CD4-positive, alpha-beta memory T cell (primary cell): ENCODE data around the gene PUM1. TPM values are rescaled to one million over a fixed set of nuclear protein-coding genes. Genes with fewer than 3 reads are reported as not detected.
"Not testable (repeated sequence)": the region's sequence is repeated elsewhere in the genome, so short reads cannot be mapped to it uniquely, and the experiment has no call there.

ENCODE experiments used
- CTCF ChIA-PET: fragments of 350-600 bp; sonication (Branson Sonifier 250); formaldehyde crosslinking; loops from one replicate; lab custom pipeline; 2021; ENCODE audit warnings: inconsistent platforms; ENCODE audit not compliant: partially characterized antibody; lab: Charles Lee
- POLR2A ChIA-PET: fragments of 350-600 bp; sonication (Branson Sonifier 250); formaldehyde crosslinking; loops from one replicate; lab custom pipeline; 2021; ENCODE audit not compliant: partially characterized antibody; lab: Charles Lee
- DNase-seq, 5 donors: peaks; one replicate each; pipeline versions ENCODE4 v3.0.0 to v3.0.0-alpha.2; 2020 to 2022; ENCODE audit warnings: mixed read lengths in 1 of 5
- H3K27ac ChIP-seq: one replicate; pipeline ENCODE4 v1.7.0; 2013; ENCODE audit warnings: low read depth, low read length
- H3K27me3 ChIP-seq: 2 replicates; pipeline ENCODE4 v1.7.0; 2013; ENCODE audit warnings: mild to moderate bottlenecking, low read length, moderate library complexity; ENCODE audit not compliant: insufficient read depth
- H3K36me3 ChIP-seq: 2 replicates; pipeline ENCODE4 v1.7.0; 2013; ENCODE audit warnings: mild to moderate bottlenecking, low read length, moderate library complexity; ENCODE audit not compliant: insufficient read depth
- H3K4me1 ChIP-seq: 2 replicates; pipeline ENCODE4 v1.7.0; 2013; ENCODE audit warnings: mild to moderate bottlenecking, low read length, moderate library complexity; ENCODE audit not compliant: insufficient read depth
- H3K4me3 ChIP-seq, 2 donors: one replicate each; pipeline ENCODE4 v1.7.0; 2013; ENCODE audit warnings: low read length in 2 of 2, mild to moderate bottlenecking in 1 of 2
- H3K9me3 ChIP-seq, 2 donors: one replicate each; pipeline ENCODE4 v1.7.0; 2013; ENCODE audit warnings: low read length in 2 of 2, control low read depth in 1 of 2; ENCODE audit not compliant: control insufficient read depth in 1 of 2
- H3K27ac Mint-ChIP-seq, 7 donors: one replicate each; pipeline ENCODE4 v1.8.0; 2020 to 2021; ENCODE audit warnings: mixed read lengths in 7 of 7, mild to moderate bottlenecking in 6 of 7, inconsistent platforms in 3 of 7, moderate library complexity in 3 of 7
- H3K27me3 Mint-ChIP-seq, 2 donors: one replicate each; pipeline ENCODE4 v1.8.0; 2020 to 2021; ENCODE audit warnings: mixed read lengths in 2 of 2
- H3K36me3 Mint-ChIP-seq, 2 donors: one replicate each; pipeline ENCODE4 v1.8.0; 2020 to 2021; ENCODE audit warnings: mixed read lengths in 2 of 2, inconsistent platforms in 1 of 2, mild to moderate bottlenecking in 1 of 2
- H3K4me1 Mint-ChIP-seq, 4 donors: one replicate each; pipeline ENCODE4 v1.8.0; 2020 to 2021; ENCODE audit warnings: mixed read lengths in 4 of 4, mild to moderate bottlenecking in 1 of 4
- H3K4me3 Mint-ChIP-seq, 8 donors: one replicate each; pipeline ENCODE4 v1.8.0; 2020 to 2021; ENCODE audit warnings: mixed read lengths in 8 of 8, mild to moderate bottlenecking in 7 of 8, moderate library complexity in 6 of 8, inconsistent platforms in 3 of 8
- H3K9me3 Mint-ChIP-seq, 8 donors: one replicate each; pipeline ENCODE4 v1.8.0; 2020 to 2021; ENCODE audit warnings: mixed read lengths in 8 of 8, mild to moderate bottlenecking in 5 of 8, inconsistent platforms in 3 of 8, moderate library complexity in 1 of 8
- intact Hi-C: fragments of 100-400 bp; cut with micrococcal nuclease; formaldehyde crosslinking; loops from one replicate; pipeline ENCODE4 v1.15.1; 2023
- polyA plus RNA-seq, 2 donors: library from polyadenylated mRNA; unstranded; fragments of 300-500 nt; fragmentation: Illumina TruSeq; gene quantifications; one replicate each; pipeline ENCODE4 v1.2.3, GENCODE V29; 2021
- total RNA-seq, 2 experiments: library from RNA; stranded (reverse); gene quantifications; one replicate each; pipeline ENCODE4 v1.2.3, GENCODE V29; 2021

PUM1 gene
- total and polyA plus RNA-seq, 4 experiments from 2014 or later = 126 to 164 (median 138) TPM

DNA sequence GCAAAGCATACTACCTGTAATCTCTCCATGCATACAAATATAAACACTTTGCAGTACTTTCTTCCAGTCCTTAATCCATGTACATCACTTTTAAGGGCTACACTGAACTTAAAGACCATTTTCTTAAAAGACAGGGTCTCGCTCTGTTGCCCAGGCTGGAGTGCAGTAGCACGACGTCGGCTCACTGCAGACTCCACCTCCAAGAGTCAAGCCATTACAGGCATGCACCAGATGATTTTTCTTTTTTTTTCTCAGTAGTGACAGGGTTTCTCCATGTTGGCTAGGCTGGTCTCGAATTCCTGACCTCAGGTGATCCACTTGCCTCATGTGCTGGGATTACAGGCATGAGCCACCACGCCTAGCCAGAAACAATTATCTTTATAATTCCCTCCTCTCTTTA, 22.9 kb downstream of the PUM1 start:
- CTCF ChIA-PET = no interaction called here
- H3K27ac ChIP-seq = no peak overlapping the region
- H3K36me3 Mint-ChIP-seq = peaks cover 40% of the 10 kb centered on the region in 2 donors

GRCh38 chr1:31041529-31041928, 24.0 kb downstream of the PUM1 start:
- no peak overlapping the region for H3K4me3 ChIP-seq
- Mint-ChIP-seq H3K27ac (peak overlapping the region in 1 of 7 donors; percentile 54), H3K4me1 (peaks cover 41 to 62% (median 51%) of the 10 kb centered on the region in 4 donors), H3K4me3 (peak overlapping the region in 3 of 8 donors; percentile 8 to 39 (median 20)), H3K27me3 (no peaks in the 10 kb centered on the region), H3K36me3 (peaks cover 44 to 47% of the 10 kb centered on the region in 2 donors), H3K9me3 (no peaks in the 10 kb centered on the region)
- POLR2A ChIA-PET = no interaction called here
- CTCF ChIA-PET = no interaction called here
- H3K4me1 ChIP-seq = peaks cover 43% of the 10 kb centered on the region
- no peak overlapping the region for H3K27ac ChIP-seq
- H3K36me3 ChIP-seq = peaks cover 13% of the 10 kb centered on the region
- no peaks in the 10 kb centered on the region for H3K9me3 ChIP-seq
- intact Hi-C loops = loop anchor here (5.0 kb wide), 1 partner anchor 39 kb away; no protein-coding TSS in a partner anchor
- DNase-seq = no peak
- H3K27me3 ChIP-seq = no peaks in the 10 kb centered on the region

More for the DNA sequence above, 22.9 kb downstream of the PUM1 start:
- peak overlapping the region in 1 of 7 donors; percentile 17 for H3K27ac Mint-ChIP-seq
- H3K4me1 Mint-ChIP-seq = peaks cover 37 to 63% (median 50%) of the 10 kb centered on the region in 4 donors
- Histone ChIP-seq H3K4me1 (peaks cover 41% of the 10 kb centered on the region), H3K9me3 (no peaks in the 10 kb centered on the region), H3K4me3 (no peak overlapping the region), H3K36me3 (peaks cover 23% of the 10 kb centered on the region), H3K27me3 (no peaks in the 10 kb centered on the region)
- POLR2A ChIA-PET = no interaction called here
- no peaks in the 10 kb centered on the region for H3K9me3 Mint-ChIP-seq
- intact Hi-C loops = loop anchor here (5.0 kb wide), 1 partner anchor 40 kb away; no protein-coding TSS in a partner anchor
- no peaks in the 10 kb centered on the region for H3K27me3 Mint-ChIP-seq
- H3K4me3 Mint-ChIP-seq = peak overlapping the region in 3 of 8 donors; percentile 26 to 40 (median 31)
- DNase-seq = no peak

GRCh38 chr1:31040038-31040437, 25.5 kb downstream of the PUM1 start:
- POLR2A ChIA-PET = interaction anchor here (0.8 to 1.2 kb wide), 2 partner anchors 10 to 24 kb away, joined by 3 read pairs; no protein-coding TSS in a partner anchor
- no peak for DNase-seq
- H3K27ac Mint-ChIP-seq = peak overlapping the region in 1 of 7 donors; percentile 78
- H3K27ac ChIP-seq = no peak overlapping the region
- intact Hi-C loops = loop anchor here (5.0 kb wide), 1 partner anchor 38 kb away; no protein-coding TSS in a partner anchor
- no peaks in the 10 kb centered on the region for H3K9me3 ChIP-seq
- no peaks in the 10 kb centered on the region for H3K27me3 Mint-ChIP-seq
- peak overlapping the region in 4 of 8 donors; percentile 0 to 66 (median 10) for H3K4me3 Mint-ChIP-seq
- peaks cover 45 to 74% (median 58%) of the 10 kb centered on the region in 4 donors for H3K4me1 Mint-ChIP-seq
- peaks cover 55% of the 10 kb centered on the region for H3K4me1 ChIP-seq
- CTCF ChIA-PET = interaction anchor here (1.0 kb wide), 1 partner anchor 43 kb away, joined by 4 read pairs; no protein-coding TSS in a partner anchor
- peaks cover 45 to 52% of the 10 kb centered on the region in 2 donors for H3K36me3 Mint-ChIP-seq
- H3K27me3 ChIP-seq = no peaks in the 10 kb centered on the region
- no peak overlapping the region for H3K4me3 ChIP-seq
- peaks cover 13% of the 10 kb centered on the region for H3K36me3 ChIP-seq
- H3K9me3 Mint-ChIP-seq = no peaks in the 10 kb centered on the region

- H3K9me3 ChIP-seq, H3K27ac ChIP-seq, H3K27ac Mint-ChIP-seq, H3K9me3 Mint-ChIP-seq, DNase-seq, CTCF ChIA-PET, H3K36me3 ChIP-seq, H3K27me3 Mint-ChIP-seq, intact Hi-C loops, H3K4me3 Mint-ChIP-seq, POLR2A ChIA-PET, H3K27me3 ChIP-seq, H3K4me3 ChIP-seq: not testable (repeated sequence)
- peaks cover 62% of the 10 kb centered on the region for H3K4me1 ChIP-seq
- Mint-ChIP-seq H3K4me1 (peaks cover 50 to 85% (median 66%) of the 10 kb centered on the region in 4 donors), H3K36me3 (peaks cover 44 to 51% of the 10 kb centered on the region in 2 donors)
These were observed 26.6 kb downstream of the PUM1 start for GRCh38 chr1:31038935-31039334.

- H3K4me1 ChIP-seq = peaks cover 62% of the 10 kb centered on the region
- Mint-ChIP-seq H3K4me3 (peak overlapping the region in 2 of 8 donors; percentile 7 to 9), H3K27me3 (no peaks in the 10 kb centered on the region)
These were observed 27.2 kb downstream of the PUM1 start for GRCh38 chr1:31038360-31038759.

DNA sequence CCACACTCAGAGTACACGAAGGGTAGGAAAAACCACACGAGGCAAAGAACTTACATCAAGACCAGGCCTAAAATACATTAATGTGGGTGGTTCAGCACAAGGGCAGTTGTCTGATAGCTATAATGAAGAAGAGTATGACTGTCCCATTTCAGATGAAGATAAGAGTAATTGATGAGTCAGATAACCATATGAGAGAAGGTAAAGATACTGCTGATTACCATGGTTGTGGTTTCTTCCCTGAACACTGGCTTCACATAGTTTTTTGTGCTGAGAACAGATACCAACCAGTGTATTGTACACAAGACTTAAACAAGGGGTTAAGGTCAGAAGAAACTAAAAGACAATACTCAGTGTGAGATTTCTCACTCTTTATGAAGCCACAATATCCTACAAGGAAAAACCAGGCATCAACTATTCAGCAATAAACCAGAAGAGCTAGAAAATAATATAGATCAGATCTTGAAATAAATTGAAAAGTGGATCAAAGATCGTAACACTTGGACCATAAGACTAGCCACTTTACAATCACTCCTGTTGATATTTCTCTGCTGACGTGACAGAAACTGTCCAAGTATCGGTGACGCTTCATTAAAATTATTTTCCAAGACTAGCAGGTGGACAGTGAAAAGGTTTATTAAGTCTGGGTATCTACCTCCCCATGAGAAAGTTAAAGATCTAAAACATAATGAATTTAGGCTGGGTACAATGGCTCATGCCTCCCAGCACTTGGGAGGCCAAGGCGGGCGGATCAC, 28.6 kb downstream of the PUM1 start:
- Histone ChIP-seq H3K4me1 (peaks cover 65% of the 10 kb centered on the region), H3K27ac (no peak overlapping the region), H3K4me3 (no peak overlapping the region), H3K27me3 (no peaks in the 10 kb centered on the region), H3K36me3 (peaks cover 3% of the 10 kb centered on the region), H3K9me3 (no peaks in the 10 kb centered on the region)
- CTCF ChIA-PET = no interaction called here
- H3K4me3 Mint-ChIP-seq = peak overlapping the region in 4 of 8 donors; percentile 16 to 73 (median 32)
- POLR2A ChIA-PET = interaction anchor here (1.3 kb wide), 1 partner anchor 15 kb away, joined by 3 read pairs; no protein-coding TSS in a partner anchor
- no peak for DNase-seq
- H3K9me3 Mint-ChIP-seq = no peaks in the 10 kb centered on the region
- intact Hi-C loops = no loop called here
- H3K36me3 Mint-ChIP-seq = peaks cover 30 to 44% of the 10 kb centered on the region in 2 donors
- peak overlapping the region in 3 of 7 donors; percentile 19 to 61 (median 47) for H3K27ac Mint-ChIP-seq
- peaks cover 49 to 87% (median 65%) of the 10 kb centered on the region in 4 donors for H3K4me1 Mint-ChIP-seq
- no peaks in the 10 kb centered on the region for H3K27me3 Mint-ChIP-seq

More at GRCh38 chr1:31038360-31038759, 27.2 kb downstream of the PUM1 start:
- H3K36me3 Mint-ChIP-seq = peaks cover 38 to 46% of the 10 kb centered on the region in 2 donors
- DNase-seq = no peak
- Histone ChIP-seq H3K9me3 (no peaks in the 10 kb centered on the region), H3K27me3 (no peaks in the 10 kb centered on the region), H3K4me3 (no peak overlapping the region), H3K36me3 (peaks cover 7% of the 10 kb centered on the region), H3K27ac (no peak overlapping the region)
- intact Hi-C loops = no loop called here
- no peaks in the 10 kb centered on the region for H3K9me3 Mint-ChIP-seq
- peak overlapping the region in 1 of 7 donors; percentile 39 for H3K27ac Mint-ChIP-seq
- ChIA-PET POLR2A (no interaction called here), CTCF (no interaction called here)
- peaks cover 49 to 85% (median 63%) of the 10 kb centered on the region in 4 donors for H3K4me1 Mint-ChIP-seq

DNA sequence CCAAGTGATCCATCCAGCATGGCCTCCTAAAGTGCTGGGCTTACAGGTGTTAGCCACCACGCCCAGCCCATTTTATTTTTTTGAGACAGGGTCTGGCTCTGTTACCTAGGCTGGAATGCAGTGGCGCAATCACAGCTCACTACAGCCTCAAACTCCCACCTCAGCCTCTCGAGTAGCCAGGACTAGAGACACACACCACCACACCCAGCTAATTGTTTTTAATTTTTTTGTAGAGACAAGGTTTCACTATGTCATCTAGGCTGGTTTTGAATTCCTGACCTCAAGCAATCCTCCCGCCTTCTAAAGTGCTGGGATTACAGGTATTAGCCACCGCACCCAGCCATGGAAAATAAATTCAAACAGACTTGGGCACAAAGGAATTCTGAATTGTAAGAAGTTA, 31.9 kb downstream of the PUM1 start:
- ChIA-PET CTCF (no interaction called here), POLR2A (no interaction called here)
- Mint-ChIP-seq H3K4me3 (peak overlapping the region in 1 of 8 donors; percentile 28), H3K9me3 (no peaks in the 10 kb centered on the region), H3K27me3 (no peaks in the 10 kb centered on the region), H3K27ac (no peak overlapping the region), H3K36me3 (peaks cover 14 to 45% of the 10 kb centered on the region in 2 donors), H3K4me1 (peaks cover 55 to 94% (median 73%) of the 10 kb centered on the region in 4 donors)
- no peaks in the 10 kb centered on the region for H3K36me3 ChIP-seq
- H3K4me1 ChIP-seq = peaks cover 76% of the 10 kb centered on the region
- DNase-seq = no peak
- no peak overlapping the region for H3K27ac ChIP-seq
- H3K27me3 ChIP-seq = no peaks in the 10 kb centered on the region
- H3K9me3 ChIP-seq = no peaks in the 10 kb centered on the region
- intact Hi-C loops = no loop called here
- H3K4me3 ChIP-seq = no peak overlapping the region
